HEK293 (cell line): Measurements from ENCODE around the gene MCOLN1.
"Not testable (repeated sequence)": the region's sequence is repeated elsewhere in the genome, so short reads cannot be mapped to it uniquely, and the experiment has no call there.

Experiments
- CTCF ChIA-PET: fragments of 350-600 bp; formaldehyde crosslinking; extraction: SDS; loops from one replicate; lab custom pipeline; 2021; ENCODE audit warnings: antibody characterized with exemption; lab: Yijun Ruan, JAX
- POLR2A ChIA-PET: fragments of 300-600 bp; formaldehyde crosslinking; extraction: SDS; loops from one replicate; lab custom pipeline; 2020; ENCODE audit warnings: antibody characterized with exemption, inconsistent platforms; lab: Yijun Ruan, JAX
- H3K27ac ChIP-seq: fragments of 200-500 bp; sonication (Bioruptor generic); 2 replicates; pipeline ENCODE4 v1.5.1; 2014; ENCODE audit warnings: low read depth, low read length, control low read depth, inconsistent platforms; ENCODE audit errors: extremely low read depth
- H3K36me3 ChIP-seq, 2 experiments: fragments of 200-500 bp in 1 of 2; sonication (Bioruptor generic) in 1 of 2; 1 replicate in 1 of 2; 2 replicates in 1 of 2; pipeline ENCODE4 v1.5.1; 2014 to 2017; ENCODE audit warnings: inconsistent platforms in 2 of 2, low read length in 2 of 2; ENCODE audit not compliant: control insufficient read depth in 2 of 2, insufficient read depth in 1 of 2
- H3K4me1 ChIP-seq: fragments of 200-500 bp; sonication (Bioruptor generic); 2 replicates; pipeline ENCODE4 v1.5.1; 2014; ENCODE audit warnings: mild to moderate bottlenecking, low read length, inconsistent platforms; ENCODE audit not compliant: control insufficient read depth, insufficient read depth
- H3K4me3 ChIP-seq: 2 replicates; pipeline ENCODE4 v1.5.1; 2011; ENCODE audit warnings: low read depth, mild to moderate bottlenecking, control low read depth, low read length, moderate library complexity
- H3K9me3 ChIP-seq: fragments of 200-500 bp; sonication (Bioruptor generic); 2 replicates; pipeline ENCODE4 v1.5.1; 2014; ENCODE audit warnings: low read depth, low read length, inconsistent platforms; ENCODE audit not compliant: control insufficient read depth, insufficient read depth
- AEBP2 ChIP-seq: fragments of 450-650 bp; formaldehyde crosslinking; IDR thresholded peaks from 2 replicates; pipeline ENCODE4 v1.5.1; 2016; ENCODE audit warnings: missing biosample characterization, missing genetic modification characterization, borderline replicate concordance
- BCL6B ChIP-seq: fragments of 450-650 bp; formaldehyde crosslinking; IDR thresholded peaks from 2 replicates; pipeline ENCODE4 v1.5.1; 2017; ENCODE audit warnings: missing biosample characterization, missing genetic modification characterization
- CTCF ChIP-seq: fragments of 450-650 bp; formaldehyde crosslinking; IDR thresholded peaks from 2 replicates; pipeline ENCODE4 v1.5.1; 2016; ENCODE audit warnings: missing biosample characterization, missing genetic modification characterization
- GLIS1 ChIP-seq: fragments of 450-650 bp; formaldehyde crosslinking; IDR thresholded peaks from 2 replicates; pipeline ENCODE4 v1.5.1; 2016; ENCODE audit warnings: missing biosample characterization, missing genetic modification characterization
- HOXA7 ChIP-seq: sonication (generic); formaldehyde crosslinking; IDR thresholded peaks from 2 replicates; pipeline ENCODE4 v1.8.1; 2022; ENCODE audit warnings: missing genetic modification reagents, borderline replicate concordance
- KLF9 ChIP-seq: fragments of 450-650 bp; formaldehyde crosslinking; IDR thresholded peaks from 2 replicates; pipeline ENCODE4 v1.5.1; 2016; ENCODE audit warnings: missing biosample characterization, missing genetic modification characterization, low read depth
- SCRT1 ChIP-seq: fragments of 450-650 bp; formaldehyde crosslinking; IDR thresholded peaks from 2 replicates; pipeline ENCODE4 v1.5.1; 2016; ENCODE audit warnings: missing biosample characterization, missing genetic modification characterization, borderline replicate concordance
- SETDB1 ChIP-seq: IDR thresholded peaks from one replicate; pipeline ENCODE4 v1.6.1; 2017; ENCODE audit warnings: mild to moderate bottlenecking, low read length, moderate library complexity, mixed read lengths; ENCODE audit not compliant: insufficient read length
- TRIM28 ChIP-seq: IDR thresholded peaks from 2 replicates; pipeline ENCODE4 v1.6.1; 2011; ENCODE audit warnings: low read length, control low read depth, borderline replicate concordance
- ZEB2 ChIP-seq: fragments of 450-650 bp; formaldehyde crosslinking; IDR thresholded peaks from 2 replicates; pipeline ENCODE4 v1.5.1; 2016; ENCODE audit warnings: missing biosample characterization, missing genetic modification characterization
- ZNF10 ChIP-seq: fragments of 450-650 bp; formaldehyde crosslinking; IDR thresholded peaks from 2 replicates; pipeline ENCODE4 v1.5.1; 2017; ENCODE audit warnings: missing biosample characterization, missing genetic modification characterization
- ZNF202 ChIP-seq: fragments of 450-650 bp; formaldehyde crosslinking; IDR thresholded peaks from 2 replicates; pipeline ENCODE4 v1.5.1; 2016; ENCODE audit warnings: missing biosample characterization, missing genetic modification characterization, borderline replicate concordance
- ZNF335 ChIP-seq: fragments of 450-650 bp; formaldehyde crosslinking; conservative IDR thresholded peaks from 2 replicates; pipeline ENCODE4 v1.5.1; 2016; ENCODE audit warnings: missing biosample characterization, missing genetic modification characterization
- ZNF362 ChIP-seq: fragments of 450-650 bp; formaldehyde crosslinking; IDR thresholded peaks from 2 replicates; pipeline ENCODE4 v1.5.1; 2016; ENCODE audit warnings: missing biosample characterization, missing genetic modification characterization
- ZNF366 ChIP-seq: fragments of 450-650 bp; formaldehyde crosslinking; conservative IDR thresholded peaks from 2 replicates; pipeline ENCODE4 v1.5.1; 2016; ENCODE audit warnings: missing biosample characterization, missing genetic modification characterization
- ZNF426 ChIP-seq: fragments of 450-650 bp; formaldehyde crosslinking; IDR thresholded peaks from 2 replicates; pipeline ENCODE4 v1.5.1; 2017; ENCODE audit warnings: missing biosample characterization, missing genetic modification characterization, mild to moderate bottlenecking, inconsistent platforms, moderate library complexity
- ZNF501 ChIP-seq: fragments of 450-650 bp; formaldehyde crosslinking; IDR thresholded peaks from 2 replicates; pipeline ENCODE4 v1.5.1; 2016; ENCODE audit warnings: missing biosample characterization, missing genetic modification characterization
- ZNF555 ChIP-seq: fragments of 450-650 bp; formaldehyde crosslinking; conservative IDR thresholded peaks from 2 replicates; pipeline ENCODE4 v1.5.1; 2017; ENCODE audit warnings: missing biosample characterization, mild to moderate bottlenecking, missing genetic modification characterization, inconsistent platforms
- ZNF561 ChIP-seq: fragments of 450-650 bp; IDR thresholded peaks from 2 replicates; pipeline ENCODE4 v1.5.1; 2018; ENCODE audit warnings: missing biosample characterization, missing genetic modification characterization, borderline replicate concordance
- ZNF585B ChIP-seq: fragments of 450-650 bp; formaldehyde crosslinking; IDR thresholded peaks from 2 replicates; pipeline ENCODE4 v1.5.1; 2016; ENCODE audit warnings: missing biosample characterization, missing genetic modification characterization
- ZNF596 ChIP-seq: fragments of 450-650 bp; IDR thresholded peaks from 2 replicates; pipeline ENCODE4 v1.5.0; 2018; ENCODE audit warnings: missing biosample characterization, mild to moderate bottlenecking, missing genetic modification characterization, moderate library complexity
- ZNF639 ChIP-seq: fragments of 450-650 bp; formaldehyde crosslinking; IDR thresholded peaks from 2 replicates; pipeline ENCODE4 v1.5.1; 2016; ENCODE audit warnings: missing biosample characterization, missing genetic modification characterization
- ZNF645 ChIP-seq: fragments of 450-650 bp; formaldehyde crosslinking; IDR thresholded peaks from 2 replicates; pipeline ENCODE4; 2016; ENCODE audit warnings: missing biosample characterization, missing genetic modification characterization
- ZNF791 ChIP-seq: fragments of 450-650 bp; formaldehyde crosslinking; IDR thresholded peaks from 2 replicates; pipeline ENCODE4 v1.5.1; 2016; ENCODE audit warnings: missing biosample characterization, missing genetic modification characterization

Gene MCOLN1

GRCh38 chr19:7575434-7576040 is 53.1 kb downstream of the MCOLN1 start:
- Histone ChIP-seq H3K27ac (no peak overlapping the region), H3K4me1 (no peaks in the 10 kb centered on the region), H3K4me3 (no peak overlapping the region), H3K36me3 (no peaks in the 10 kb centered on the region), H3K9me3 (no peaks in the 10 kb centered on the region)
- no peak for TF ChIP-seq ZNF362 (tag by site-specific recombination)
- no peak for TF ChIP-seq GLIS1
- TF ChIP-seq ZNF555 (tag by site-specific recombination), result peak; percentile 14; the same call in 1 of the 2 replicates
- no peak for TF ChIP-seq CTCF
- TF ChIP-seq KLF9, result no peak
- no peak for TF ChIP-seq HOXA7
- no peak for TF ChIP-seq ZNF585B (tag by site-specific recombination)
- TF ChIP-seq TRIM28, result no peak
- no peak for TF ChIP-seq ZNF596
- TF ChIP-seq BCL6B (tag by site-specific recombination), result no peak
- TF ChIP-seq ZNF501 (tag by site-specific recombination), result no peak
- TF ChIP-seq SETDB1, result no peak
- TF ChIP-seq ZNF791 (tag by site-specific recombination), result no peak
- peak; percentile 15 for TF ChIP-seq ZNF426
- CTCF ChIA-PET, result no interaction called here
- POLR2A ChIA-PET, result no interaction called here

GRCh38 chr19:7577422-7577821 is 55.0 kb downstream of the MCOLN1 start:
- CTCF ChIA-PET, result interaction anchor here (1.3 kb wide), 1 partner anchor 9 kb away, joined by 9 read pairs; no protein-coding TSS in a partner anchor

GRCh38 chr19:7578127-7578526 is 55.7 kb downstream of the MCOLN1 start:
- CTCF ChIA-PET, result interaction anchor here (0.7 to 1.9 kb wide), 2 partner anchors 10 to 224 kb away, joined by 5 to 8 read pairs; no protein-coding TSS in a partner anchor
- H3K4me3 ChIP-seq, result no peak overlapping the region
- H3K9me3 ChIP-seq, result no peaks in the 10 kb centered on the region
- no peak for TF ChIP-seq SCRT1 (tag by site-specific recombination)
- TF ChIP-seq ZNF202 (tag by site-specific recombination), result no peak
- no peak for TF ChIP-seq ZNF561 (tag by site-specific recombination)
- no peak for TF ChIP-seq ZNF10
- no peak for TF ChIP-seq AEBP2
- TF ChIP-seq ZNF645 (tag by site-specific recombination), result no peak
- no peak for TF ChIP-seq ZEB2 (tag by site-specific recombination)
- no peak for TF ChIP-seq ZNF335 (tag by site-specific recombination)
- TF ChIP-seq ZNF639 (tag by site-specific recombination), result no peak
- no peaks in the 10 kb centered on the region for H3K36me3 ChIP-seq
- POLR2A ChIA-PET, result no interaction called here
- no peak overlapping the region for H3K27ac ChIP-seq
- H3K4me1 ChIP-seq, result no peaks in the 10 kb centered on the region

More at GRCh38 chr19:7577422-7577821, 55.0 kb downstream of the MCOLN1 start:
- H3K4me1 ChIP-seq, H3K4me3 ChIP-seq, H3K9me3 ChIP-seq, H3K36me3 ChIP-seq, POLR2A ChIA-PET, H3K27ac ChIP-seq: not testable (repeated sequence)
- TF ChIP-seq ZNF366, result peak; percentile 96
